ENCODE measurements around the gene CCR8. TPM values are rescaled to one million over a fixed set of nuclear protein-coding genes. Genes with fewer than 3 reads are reported as not detected.

The CCR8 gene
- total RNA-seq, 6 donors from 2014 or later, result not detected

- 90% methylated on average over 2 of the region's 2 CpGs for WGBS, 2 donors
- Histone ChIP-seq H3K27ac (no peak overlapping the region), H3K27me3 (no peaks in the 10 kb centered on the region), H3K4me1 (no peaks in the 10 kb centered on the region), H3K36me3 (no peaks in the 10 kb centered on the region), H3K4me3 (no peak overlapping the region), H3K9me3 (no peaks in the 10 kb centered on the region)
- DNase-seq (no peak), ATAC-seq (ENCODE audit: low FRiP score in 2 of 2) (no peak)
- TF ChIP-seq EP300 (IDR thresholded peaks at IDR 0.05), result no peak
- no peak for TF ChIP-seq CTCF (IDR thresholded peaks at IDR 0.05)
- no peak for TF ChIP-seq POLR2A (IDR thresholded peaks at IDR 0.05)
- no peak for TF ChIP-seq POLR2AphosphoS5 (IDR thresholded peaks at IDR 0.05)
Observed at GRCh38 chr3:39325236-39325635, 4.3 kb upstream of the CCR8 start.

GRCh38 chr3:39327053-39327745 lies 2.3 kb upstream of the CCR8 start:
- Histone ChIP-seq H3K4me1 (no peaks in the 10 kb centered on the region), H3K4me3 (no peak overlapping the region), H3K36me3 (no peaks in the 10 kb centered on the region), H3K27me3 (no peaks in the 10 kb centered on the region), H3K27ac (no peak overlapping the region), H3K9me3 (no peaks in the 10 kb centered on the region)
- 85 to 93% methylated on average over 2 to 4 of the region's 4 CpGs for WGBS, 2 donors
- TF ChIP-seq POLR2AphosphoS5 (IDR thresholded peaks at IDR 0.05) (no peak), EP300 (IDR thresholded peaks at IDR 0.05) (no peak), POLR2A (IDR thresholded peaks at IDR 0.05) (no peak), CTCF (IDR thresholded peaks at IDR 0.05) (no peak)
- DNase-seq (no peak), ATAC-seq (ENCODE audit: low FRiP score in 2 of 2) (no peak)

GRCh38 chr3:39327746-39328349 lies 1.7 kb upstream of the CCR8 start:
- Histone ChIP-seq H3K4me1 (no peaks in the 10 kb centered on the region), H3K27me3 (no peaks in the 10 kb centered on the region), H3K36me3 (no peaks in the 10 kb centered on the region), H3K9me3 (no peaks in the 10 kb centered on the region), H3K27ac (no peak overlapping the region), H3K4me3 (no peak overlapping the region)
- DNase-seq, result no peak
- TF ChIP-seq CTCF (IDR thresholded peaks at IDR 0.05), result no peak
- TF ChIP-seq POLR2AphosphoS5 (IDR thresholded peaks at IDR 0.05), result no peak
- TF ChIP-seq EP300 (IDR thresholded peaks at IDR 0.05), result no peak
- TF ChIP-seq POLR2A (IDR thresholded peaks at IDR 0.05), result no peak
- no peak for ATAC-seq (ENCODE audit: low FRiP score in 2 of 2)
- whole genome bisulfite sequencing, 2 donors, result 89 to 97% methylated on average over 4 of the region's 4 CpGs

- Histone ChIP-seq H3K27ac (no peak overlapping the region), H3K9me3 (no peaks in the 10 kb centered on the region), H3K36me3 (no peaks in the 10 kb centered on the region), H3K4me1 (no peaks in the 10 kb centered on the region), H3K4me3 (no peak overlapping the region), H3K27me3 (no peaks in the 10 kb centered on the region)
- no peak for TF ChIP-seq POLR2A (IDR thresholded peaks at IDR 0.05)
- TF ChIP-seq EP300 (IDR thresholded peaks at IDR 0.05), result no peak
- no peak for TF ChIP-seq POLR2AphosphoS5 (IDR thresholded peaks at IDR 0.05)
- no peak for TF ChIP-seq CTCF (IDR thresholded peaks at IDR 0.05)
- no peak for ATAC-seq (ENCODE audit: low FRiP score in 2 of 2)
- DNase-seq, result no peak
Observed at GRCh38 chr3:39330824-39331223, 1.3 kb downstream of the CCR8 start.

GRCh38 chr3:39332525-39332924 lies 3.0 kb downstream of the CCR8 start:
- ATAC-seq (ENCODE audit: low FRiP score in 2 of 2), result no peak
- no peak overlapping the region for H3K27ac ChIP-seq
- H3K9me3 ChIP-seq, result no peaks in the 10 kb centered on the region
- no peaks in the 10 kb centered on the region for H3K4me1 ChIP-seq
- no peaks in the 10 kb centered on the region for H3K27me3 ChIP-seq
- H3K4me3 ChIP-seq, result no peak overlapping the region
- WGBS, 2 donors, result 97% methylated on average over 4 of the region's 4 CpGs
- DNase-seq, result no peak
- TF ChIP-seq POLR2A (IDR thresholded peaks at IDR 0.05), result no peak
- TF ChIP-seq CTCF (IDR thresholded peaks at IDR 0.05), result no peak
- no peak for TF ChIP-seq EP300 (IDR thresholded peaks at IDR 0.05)
- TF ChIP-seq POLR2AphosphoS5 (IDR thresholded peaks at IDR 0.05), result no peak
- H3K36me3 ChIP-seq, result no peaks in the 10 kb centered on the region
